ENCODE measurements around the gene ZNF343.
"Not testable (repeated sequence)": the region's sequence is repeated elsewhere in the genome, so short reads cannot be mapped to it uniquely, and the experiment has no call there.

GRCh38 chr20:2522826-2523429 is 14.2 kb upstream of the ZNF343 start:
- not testable (repeated sequence) for TF ChIP-seq POLR2A, CTCF (IDR thresholded peaks at IDR 0.05)

All from thyroid gland (tissue), 4 donors.